NT2/D1 (cell line): ENCODE data around the gene SLC5A1.
"Not testable (repeated sequence)": the region's sequence is repeated elsewhere in the genome, so short reads cannot be mapped to it uniquely, and the experiment has no call there.

Source experiments
- DNase-seq: peaks from one replicate; pipeline ENCODE4 v3.0.0-alpha.2; 2011; ENCODE audit warnings: low read depth, low spot score
- H3K27me3 ChIP-seq: 2 replicates; pipeline ENCODE4 v1.6.0; 2011; ENCODE audit warnings: mild to moderate bottlenecking; ENCODE audit not compliant: insufficient read length, insufficient read depth
- H3K36me3 ChIP-seq: 2 replicates; pipeline ENCODE4 v1.6.1; 2011; ENCODE audit warnings: mild to moderate bottlenecking, low read length, mixed read lengths; ENCODE audit not compliant: insufficient read depth, insufficient read length
- H3K4me1 ChIP-seq: 2 replicates; pipeline ENCODE4 v1.5.1; 2011; ENCODE audit not compliant: insufficient read depth, insufficient read length
- H3K4me3 ChIP-seq: 2 replicates; pipeline ENCODE4 v1.5.1; 2011; ENCODE audit warnings: low read depth; ENCODE audit not compliant: insufficient read length
- H3K9ac ChIP-seq: 2 replicates; pipeline ENCODE4 v1.6.0; 2011; ENCODE audit warnings: low read depth; ENCODE audit not compliant: insufficient read length
- H3K9me3 ChIP-seq: 2 replicates; pipeline ENCODE4 v1.5.1; 2011; ENCODE audit warnings: mild to moderate bottlenecking, low read length; ENCODE audit not compliant: insufficient read depth
- SUZ12 ChIP-seq: IDR thresholded peaks from 2 replicates; pipeline ENCODE4 v1.6.1; 2011; ENCODE audit not compliant: insufficient read length, insufficient read depth; ENCODE audit errors: extremely low read depth
- YY1 ChIP-seq: IDR thresholded peaks from 2 replicates; pipeline ENCODE4 v1.6.1; 2011; ENCODE audit not compliant: insufficient read length, insufficient read depth
- ZNF274 ChIP-seq: IDR thresholded peaks from 2 replicates; pipeline ENCODE4 v1.6.1; 2011; ENCODE audit warnings: mild to moderate bottlenecking, low read depth, low read length

SLC5A1 gene

GRCh38 chr22:32127904-32128303 lies 84.8 kb downstream of the SLC5A1 start:
- DNase-seq, result no peak
- H3K27me3 ChIP-seq, result no peaks in the 10 kb centered on the region
- H3K4me1 ChIP-seq, result no peaks in the 10 kb centered on the region
- H3K4me3 ChIP-seq, result no peak overlapping the region
- H3K36me3 ChIP-seq, result no peaks in the 10 kb centered on the region
- TF ChIP-seq ZNF274 (no peak), SUZ12 (no peak), YY1 (no peak)
- no peak overlapping the region for H3K9ac ChIP-seq
- H3K9me3 ChIP-seq, result peaks cover 27% of the 10 kb centered on the region; the same call in 1 of the 2 replicates

GRCh38 chr22:32130464-32130863 lies 87.4 kb downstream of the SLC5A1 start:
- Histone ChIP-seq H3K9ac (no peak overlapping the region), H3K4me1 (no peaks in the 10 kb centered on the region)
- TF ChIP-seq YY1 (no peak), ZNF274 (no peak), SUZ12 (no peak)

GRCh38 chr22:32132126-32132525 lies 89.1 kb downstream of the SLC5A1 start:
- H3K9ac ChIP-seq, result no peak overlapping the region
- 0 out of 2 replicates have a peak, but pooled peaks cover 4% of the 10 kb centered on the region for H3K9me3 ChIP-seq
- no peaks in the 10 kb centered on the region for H3K36me3 ChIP-seq
- H3K4me3 ChIP-seq, result no peak overlapping the region
- TF ChIP-seq YY1 (no peak), SUZ12 (no peak), ZNF274 (no peak)
- DNase-seq, result no peak
- H3K4me1 ChIP-seq, result no peaks in the 10 kb centered on the region
- H3K27me3 ChIP-seq, result no peaks in the 10 kb centered on the region

More at GRCh38 chr22:32130464-32130863, 87.4 kb downstream of the SLC5A1 start:
- Histone ChIP-seq H3K9me3 (0 out of 2 replicates have a peak, but pooled peaks cover 4% of the 10 kb centered on the region), H3K36me3 (no peaks in the 10 kb centered on the region), H3K27me3 (no peaks in the 10 kb centered on the region), H3K4me3 (no peak overlapping the region)
- DNase-seq, result no peak

GRCh38 chr22:32132783-32133182 lies 89.7 kb downstream of the SLC5A1 start:
- no peak overlapping the region for H3K4me3 ChIP-seq
- no peaks in the 10 kb centered on the region for H3K4me1 ChIP-seq
- H3K9me3 ChIP-seq, result 0 out of 2 replicates have a peak, but pooled peaks cover 4% of the 10 kb centered on the region
- no peaks in the 10 kb centered on the region for H3K27me3 ChIP-seq
- H3K9ac ChIP-seq, result no peak overlapping the region
- TF ChIP-seq ZNF274 (no peak), SUZ12 (no peak), YY1 (no peak)
- H3K36me3 ChIP-seq, result no peaks in the 10 kb centered on the region
- DNase-seq, result no peak

- not testable (repeated sequence) for H3K27me3 ChIP-seq, H3K9me3 ChIP-seq, H3K4me3 ChIP-seq, H3K36me3 ChIP-seq, DNase-seq, H3K4me1 ChIP-seq, H3K9ac ChIP-seq
Measured at GRCh38 chr22:32134796-32135195, 91.7 kb downstream of the SLC5A1 start.

- H3K27me3 ChIP-seq, H3K4me3 ChIP-seq, DNase-seq, H3K9ac ChIP-seq, H3K9me3 ChIP-seq, H3K36me3 ChIP-seq, H3K4me1 ChIP-seq: not testable (repeated sequence)
Measured at GRCh38 chr22:32135958-32136357, 92.9 kb downstream of the SLC5A1 start.

GRCh38 chr22:32136881-32137280 lies 93.8 kb downstream of the SLC5A1 start:
- H3K4me1 ChIP-seq, result not testable (repeated sequence)

GRCh38 chr22:32137731-32138324 lies 94.8 kb downstream of the SLC5A1 start:
- DNase-seq, H3K9me3 ChIP-seq, H3K27me3 ChIP-seq, H3K4me1 ChIP-seq, H3K4me3 ChIP-seq, H3K9ac ChIP-seq, H3K36me3 ChIP-seq: not testable (repeated sequence)

More at GRCh38 chr22:32136881-32137280, 93.8 kb downstream of the SLC5A1 start:
- not testable (repeated sequence) for H3K9ac ChIP-seq, H3K27me3 ChIP-seq, DNase-seq, H3K9me3 ChIP-seq, H3K36me3 ChIP-seq, H3K4me3 ChIP-seq

- H3K27me3 ChIP-seq, H3K4me3 ChIP-seq, H3K36me3 ChIP-seq, DNase-seq, H3K9ac ChIP-seq, H3K4me1 ChIP-seq, H3K9me3 ChIP-seq: not testable (repeated sequence)
Measured at GRCh38 chr22:32138576-32138975, 95.5 kb downstream of the SLC5A1 start.

GRCh38 chr22:32140688-32141087 lies 97.6 kb downstream of the SLC5A1 start:
- H3K9me3 ChIP-seq, H3K4me3 ChIP-seq, H3K27me3 ChIP-seq, DNase-seq, H3K36me3 ChIP-seq, H3K4me1 ChIP-seq, H3K9ac ChIP-seq: not testable (repeated sequence)
